GM13976 (cell line): ENCODE data around the gene ISL1.

ENCODE experiments used
- DNase-seq: peaks from one replicate; pipeline ENCODE4 v3.0.0; 2012; ENCODE audit warnings: low spot score
- in situ Hi-C: fragments of 300-500 bp; cut with MboI; formaldehyde crosslinking; loops from one replicate; pipeline ENCODE4 v1.12.0; 2022; ENCODE audit warnings: low sequenced_read_pairs, mixed read lengths, inconsistent platforms; ENCODE audit not compliant: unreplicated experiment
- TF ChIP-seq, protein P1 (sequence below): IDR thresholded peaks from 2 replicates; pipeline ENCODE4 v1.5.1; 2012; ENCODE audit warnings: borderline replicate concordance, mild to moderate bottlenecking; ENCODE audit not compliant: insufficient read depth; ENCODE audit errors: extremely low read depth, missing control alignments, control extremely low read depth

The ISL1 gene

DNA sequence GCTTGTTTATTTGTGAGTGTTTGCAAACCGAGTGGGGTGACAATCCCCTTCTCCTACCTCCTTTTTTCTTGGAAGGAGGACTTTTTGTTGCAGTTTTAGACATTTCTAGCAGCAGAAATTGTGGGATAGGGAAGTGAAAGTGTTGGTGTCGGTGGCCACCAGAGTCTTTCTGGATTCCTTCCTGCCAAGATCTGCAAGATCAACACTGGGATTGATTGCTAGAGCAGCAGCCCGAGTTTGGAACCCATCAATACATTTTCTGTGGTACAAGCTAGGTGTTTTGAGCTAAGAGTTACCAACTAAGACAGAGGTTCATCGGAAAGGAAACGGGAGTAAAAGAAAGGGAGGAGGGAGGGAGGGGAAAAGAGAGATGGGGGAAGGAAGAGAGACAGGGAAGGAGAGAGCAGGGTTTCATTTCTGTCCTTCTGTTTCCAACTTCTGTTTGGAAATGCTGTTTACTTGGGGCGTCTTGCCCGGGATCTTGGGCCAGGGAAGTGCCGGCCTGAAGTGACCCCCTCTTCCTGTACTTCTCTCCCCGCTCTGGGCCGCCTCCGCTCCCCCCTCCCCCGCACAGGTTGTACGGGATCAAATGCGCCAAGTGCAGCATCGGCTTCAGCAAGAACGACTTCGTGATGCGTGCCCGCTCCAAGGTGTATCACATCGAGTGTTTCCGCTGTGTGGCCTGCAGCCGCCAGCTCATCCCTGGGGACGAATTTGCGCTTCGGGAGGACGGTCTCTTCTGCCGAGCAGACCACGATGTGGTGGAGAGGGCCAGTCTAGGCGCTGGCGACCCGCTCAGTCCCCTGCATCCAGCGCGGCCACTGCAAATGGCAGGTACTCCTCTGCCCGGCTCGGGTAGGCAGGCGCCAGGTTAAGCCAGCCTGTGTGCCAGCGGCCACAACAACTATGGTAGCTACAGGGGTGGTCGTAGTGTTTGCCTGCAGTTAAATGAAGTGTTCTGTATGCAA, 4.0 kb downstream of the ISL1 start:
- TF ChIP-seq, protein P1, sequence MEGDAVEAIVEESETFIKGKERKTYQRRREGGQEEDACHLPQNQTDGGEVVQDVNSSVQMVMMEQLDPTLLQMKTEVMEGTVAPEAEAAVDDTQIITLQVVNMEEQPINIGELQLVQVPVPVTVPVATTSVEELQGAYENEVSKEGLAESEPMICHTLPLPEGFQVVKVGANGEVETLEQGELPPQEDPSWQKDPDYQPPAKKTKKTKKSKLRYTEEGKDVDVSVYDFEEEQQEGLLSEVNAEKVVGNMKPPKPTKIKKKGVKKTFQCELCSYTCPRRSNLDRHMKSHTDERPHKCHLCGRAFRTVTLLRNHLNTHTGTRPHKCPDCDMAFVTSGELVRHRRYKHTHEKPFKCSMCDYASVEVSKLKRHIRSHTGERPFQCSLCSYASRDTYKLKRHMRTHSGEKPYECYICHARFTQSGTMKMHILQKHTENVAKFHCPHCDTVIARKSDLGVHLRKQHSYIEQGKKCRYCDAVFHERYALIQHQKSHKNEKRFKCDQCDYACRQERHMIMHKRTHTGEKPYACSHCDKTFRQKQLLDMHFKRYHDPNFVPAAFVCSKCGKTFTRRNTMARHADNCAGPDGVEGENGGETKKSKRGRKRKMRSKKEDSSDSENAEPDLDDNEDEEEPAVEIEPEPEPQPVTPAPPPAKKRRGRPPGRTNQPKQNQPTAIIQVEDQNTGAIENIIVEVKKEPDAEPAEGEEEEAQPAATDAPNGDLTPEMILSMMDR: no peak
- no peak for DNase-seq
- in situ Hi-C loops: loop anchor here (25.0 kb wide), 1 partner anchor 425 kb away; no protein-coding TSS in a partner anchor

DNA sequence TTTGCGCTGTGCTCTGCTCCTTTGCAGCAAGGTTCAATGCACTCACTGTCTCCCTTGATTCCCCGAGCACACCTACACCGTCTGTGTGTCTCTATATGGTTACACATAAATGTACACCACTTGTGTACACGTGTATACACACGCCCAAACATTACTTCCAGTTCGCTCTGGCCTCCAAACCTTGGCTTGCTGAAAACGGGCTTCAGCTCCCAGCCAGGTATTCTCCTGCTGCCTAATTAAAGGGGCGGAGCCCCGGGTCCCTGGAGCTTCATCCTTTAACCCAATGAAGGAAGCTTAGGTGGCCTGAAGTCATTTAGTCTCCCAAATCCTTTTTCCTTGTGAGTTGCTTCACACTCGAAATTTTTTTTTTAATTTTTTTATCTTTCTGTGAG, 4.6 kb downstream of the ISL1 start:
- in situ Hi-C loops: loop anchor here (25.0 kb wide), 1 partner anchor 426 kb away; no protein-coding TSS in a partner anchor
- DNase-seq: no peak
- TF ChIP-seq, protein P1: no peak

DNA sequence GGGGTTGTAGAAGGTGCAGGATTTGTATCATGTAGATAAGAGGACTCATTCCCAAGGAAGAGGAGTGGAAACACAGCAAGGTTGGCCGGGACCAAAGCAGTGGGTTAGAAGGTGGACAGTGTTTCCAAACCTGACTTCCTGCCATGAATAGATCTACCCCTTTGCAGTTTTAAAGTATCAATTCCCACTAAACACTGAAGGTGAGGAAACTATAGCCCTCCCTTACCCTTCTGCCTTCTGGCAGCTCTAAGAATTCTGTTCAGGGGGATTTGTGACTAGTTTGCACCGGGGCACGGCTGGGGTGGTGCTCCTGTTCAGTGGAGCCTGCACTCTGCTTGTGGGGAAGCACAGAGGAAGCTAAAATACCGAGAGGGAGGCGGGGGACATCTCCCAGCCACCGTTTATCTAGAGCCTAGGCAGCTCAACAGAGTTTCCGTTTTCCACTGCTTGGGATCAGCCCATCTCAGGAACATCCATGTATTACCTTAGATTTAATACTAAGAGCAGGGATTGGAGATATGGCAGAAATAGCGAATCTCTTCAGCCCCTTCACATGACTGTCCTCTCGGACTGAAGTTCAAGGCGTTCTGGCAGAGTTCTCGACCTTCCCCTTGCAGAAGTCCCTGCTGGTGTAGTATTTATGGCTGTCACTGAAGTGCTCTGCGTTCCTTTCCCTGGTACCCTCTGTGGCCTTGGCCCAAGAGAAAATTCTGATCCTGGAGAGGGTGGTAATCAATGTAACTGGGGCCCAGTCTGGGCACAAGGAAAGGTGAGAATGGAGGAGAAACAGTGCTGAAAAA, 5.4 kb downstream of the ISL1 start:
- in situ Hi-C loops: loop anchor here (25.0 kb wide), 1 partner anchor 426 kb away; no protein-coding TSS in a partner anchor
- TF ChIP-seq, protein P1: no peak
- no peak for DNase-seq

DNA sequence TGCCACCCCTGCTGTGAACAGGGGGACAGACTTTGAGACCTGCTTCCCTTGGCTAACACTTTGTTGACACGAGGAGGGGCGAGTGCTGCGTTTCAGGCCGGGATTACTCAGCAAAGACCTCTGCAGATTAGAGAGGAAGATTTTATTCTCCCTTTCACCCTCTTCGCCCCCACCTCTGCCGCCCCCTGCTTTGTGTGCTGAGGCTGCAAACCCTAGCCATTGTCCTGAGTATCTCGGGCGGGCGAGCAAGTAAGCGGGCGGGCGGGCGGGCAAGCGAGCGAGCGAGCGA, 6.0 kb downstream of the ISL1 start:
- TF ChIP-seq, protein P1: no peak
- in situ Hi-C loops: loop anchor here (25.0 kb wide), 1 partner anchor 427 kb away; no protein-coding TSS in a partner anchor
- DNase-seq: no peak

DNA sequence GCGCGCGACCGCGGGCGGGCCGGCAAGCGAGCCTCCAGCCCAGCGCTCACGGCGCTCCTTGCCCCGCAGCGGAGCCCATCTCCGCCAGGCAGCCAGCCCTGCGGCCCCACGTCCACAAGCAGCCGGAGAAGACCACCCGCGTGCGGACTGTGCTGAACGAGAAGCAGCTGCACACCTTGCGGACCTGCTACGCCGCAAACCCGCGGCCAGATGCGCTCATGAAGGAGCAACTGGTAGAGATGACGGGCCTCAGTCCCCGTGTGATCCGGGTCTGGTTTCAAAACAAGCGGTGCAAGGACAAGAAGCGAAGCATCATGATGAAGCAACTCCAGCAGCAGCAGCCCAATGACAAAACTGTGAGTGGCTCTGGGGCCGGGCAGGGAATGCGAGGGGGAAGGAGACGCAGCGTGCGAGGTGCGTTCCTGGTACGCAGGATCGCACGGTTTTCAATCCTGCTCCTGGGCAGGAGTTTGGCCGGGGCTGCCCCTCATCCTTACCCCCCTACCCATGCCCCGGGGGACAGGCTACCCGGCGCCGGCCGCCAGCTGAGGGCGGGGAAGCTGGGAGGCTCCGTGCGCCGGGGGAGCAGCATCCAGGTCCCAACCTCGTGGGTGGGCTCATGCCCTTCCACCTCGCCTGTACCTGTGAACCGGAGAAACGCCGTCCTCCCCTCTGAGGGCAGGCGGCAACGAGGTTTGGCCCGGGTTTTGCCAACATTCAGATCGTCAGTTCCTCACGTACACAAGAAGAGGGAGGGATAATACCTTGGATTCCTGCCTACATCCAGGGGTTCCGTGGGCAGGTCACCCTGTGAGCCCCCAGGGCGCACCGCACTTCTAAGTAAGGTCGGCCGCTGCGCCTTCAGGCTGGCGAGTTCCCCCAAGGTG, 6.6 kb downstream of the ISL1 start:
- in situ Hi-C loops: loop anchor here (25.0 kb wide), 1 partner anchor 428 kb away; no protein-coding TSS in a partner anchor
- no peak for DNase-seq
- TF ChIP-seq, protein P1: no peak
